OCI-LY1 (cell line): ENCODE data around the gene CLRN3.

Experiments used
- H2AFZ ChIP-seq: fragments of 200-600 bp; sonication (generic), shearing (Covaris generic); 2 replicates; pipeline ENCODE4 v1.6.0; 2014; ENCODE audit warnings: antibody characterized with exemption, mild to moderate bottlenecking, low read length
- H3F3A ChIP-seq: fragments of 200-600 bp; sonication (generic), shearing (Covaris generic); 2 replicates; pipeline ENCODE4 v1.6.0; 2014; ENCODE audit warnings: mild to moderate bottlenecking, antibody characterized with exemption, low read length, moderate library complexity; ENCODE audit not compliant: insufficient read depth
- H3K27ac ChIP-seq: fragments of 200-600 bp; sonication (generic); 2 replicates; pipeline ENCODE4 v1.5.1; 2014; ENCODE audit warnings: low read length, mixed run types, mild to moderate bottlenecking, low read depth; ENCODE audit not compliant: poor library complexity, severe bottlenecking
- H3K27me3 ChIP-seq: fragments of 200-600 bp; sonication (generic); 2 replicates; pipeline ENCODE4 v1.6.0; 2014; ENCODE audit warnings: antibody characterized with exemption, mild to moderate bottlenecking, low read length, moderate library complexity; ENCODE audit not compliant: insufficient read depth
- H3K36me3 ChIP-seq: fragments of 200-600 bp; sonication (generic); 2 replicates; pipeline ENCODE4 v1.6.1; 2014; ENCODE audit warnings: mild to moderate bottlenecking, antibody characterized with exemption, low read length, moderate library complexity, mixed read lengths; ENCODE audit not compliant: insufficient read depth
- H3K4me1 ChIP-seq: fragments of 200-600 bp; sonication (generic); 2 replicates; pipeline ENCODE4 v1.5.1; 2014; ENCODE audit warnings: mild to moderate bottlenecking, low read length, moderate library complexity; ENCODE audit not compliant: insufficient read depth, severe bottlenecking
- H3K4me2 ChIP-seq: fragments of 200-600 bp; sonication (generic), shearing (Covaris generic); 2 replicates; pipeline ENCODE4 v1.6.1; 2014; ENCODE audit warnings: low read length
- H3K4me3 ChIP-seq: fragments of 200-600 bp; sonication (generic); 2 replicates; pipeline ENCODE4 v1.5.1; 2014; ENCODE audit warnings: low read length, low read depth, mild to moderate bottlenecking, mixed read lengths; ENCODE audit not compliant: poor library complexity, severe bottlenecking
- H3K79me2 ChIP-seq: fragments of 200-600 bp; shearing (Covaris generic); 2 replicates; pipeline ENCODE4 v1.6.1; 2016; ENCODE audit warnings: mixed run types, low read length, mixed read lengths; ENCODE audit not compliant: insufficient read depth
- H3K9ac ChIP-seq: fragments of 200-600 bp; sonication (generic), shearing (Covaris generic); 2 replicates; pipeline ENCODE4 v1.6.1; 2014; ENCODE audit warnings: mild to moderate bottlenecking, low read length, mixed read lengths
- H3K9me2 ChIP-seq: fragments of 200-600 bp; sonication (generic), shearing (Covaris generic); 2 replicates; pipeline ENCODE4 v1.6.1; 2014; ENCODE audit warnings: low read depth, mild to moderate bottlenecking, low read length, mixed read lengths
- H3K9me3 ChIP-seq: fragments of 200-600 bp; shearing (Covaris generic); 2 replicates; pipeline ENCODE4 v1.6.1; 2014; ENCODE audit warnings: low read length, mixed read lengths
- H4K20me1 ChIP-seq: fragments of 200-600 bp; sonication (generic), shearing (Covaris generic); 2 replicates; pipeline ENCODE4 v1.6.0; 2016; ENCODE audit warnings: mild to moderate bottlenecking, low read length; ENCODE audit not compliant: insufficient read depth
- CTCF ChIP-seq: fragments of 200-600 bp; sonication (generic), shearing (Covaris generic); IDR thresholded peaks from 2 replicates; pipeline ENCODE4 v1.5.1; 2017; ENCODE audit warnings: mild to moderate bottlenecking, antibody characterized with exemption, low read length, moderate library complexity, mixed read lengths
- EZH2 ChIP-seq: fragments of 200-600 bp; sonication (generic), shearing (Covaris generic); IDR thresholded peaks from 2 replicates; pipeline ENCODE4 v1.8.0; 2017; ENCODE audit warnings: borderline replicate concordance, mixed run types, mild to moderate bottlenecking, antibody characterized with exemption, low read length, moderate library complexity, mixed read lengths

Gene CLRN3

GRCh38 chr10:127860592-127860991 is 32.1 kb downstream of the CLRN3 start:
- Histone ChIP-seq H3K9ac (no peak overlapping the region), H3F3A (no peaks in the 10 kb centered on the region), H3K27me3 (no peaks in the 10 kb centered on the region), H3K27ac (no peak overlapping the region), H3K4me1 (no peaks in the 10 kb centered on the region), H3K79me2 (no peaks in the 10 kb centered on the region), H3K9me3 (no peaks in the 10 kb centered on the region), H3K36me3 (no peaks in the 10 kb centered on the region), H3K9me2 (no peaks in the 10 kb centered on the region), H3K4me3 (no peak overlapping the region), H2AFZ (no peak overlapping the region), H3K4me2 (no peak overlapping the region), H4K20me1 (no peaks in the 10 kb centered on the region)
- TF ChIP-seq EZH2 (no peak), CTCF (no peak)

GRCh38 chr10:127855976-127856375 is 36.8 kb downstream of the CLRN3 start:
- Histone ChIP-seq H3K36me3 (no peaks in the 10 kb centered on the region), H3K4me1 (peaks cover 10% of the 10 kb centered on the region), H3K9me2 (no peaks in the 10 kb centered on the region), H2AFZ (no peak overlapping the region), H3K9ac (no peak overlapping the region), H3K27me3 (no peaks in the 10 kb centered on the region), H3K9me3 (no peaks in the 10 kb centered on the region), H3K4me3 (no peak overlapping the region), H3K79me2 (no peaks in the 10 kb centered on the region), H3K4me2 (no peak overlapping the region), H3K27ac (no peak overlapping the region), H3F3A (no peaks in the 10 kb centered on the region), H4K20me1 (no peaks in the 10 kb centered on the region)
- no peak for TF ChIP-seq EZH2
- no peak for TF ChIP-seq CTCF

- H3F3A ChIP-seq: no peaks in the 10 kb centered on the region
- no peaks in the 10 kb centered on the region for H3K36me3 ChIP-seq
- no peaks in the 10 kb centered on the region for H3K79me2 ChIP-seq
- no peak overlapping the region for H2AFZ ChIP-seq
- H3K4me2 ChIP-seq: no peak overlapping the region
- no peaks in the 10 kb centered on the region for H3K9me3 ChIP-seq
- H3K9ac ChIP-seq: no peak overlapping the region
- no peaks in the 10 kb centered on the region for H3K9me2 ChIP-seq
- no peaks in the 10 kb centered on the region for H4K20me1 ChIP-seq
- H3K27ac ChIP-seq: no peak overlapping the region
- no peak overlapping the region for H3K4me3 ChIP-seq
- no peaks in the 10 kb centered on the region for H3K27me3 ChIP-seq
- TF ChIP-seq CTCF (no peak), EZH2 (no peak)
- H3K4me1 ChIP-seq: peaks cover 10% of the 10 kb centered on the region
Observed at GRCh38 chr10:127855591-127855881, 37.2 kb downstream of the CLRN3 start.
